Measurements from ENCODE around the gene KIAA1549.
"Not testable (repeated sequence)": the region's sequence is repeated elsewhere in the genome, so short reads cannot be mapped to it uniquely, and the experiment has no call there.

KIAA1549 gene

GRCh38 chr7:138798836-138799235 lies 182.4 kb downstream of the KIAA1549 start:
- no peak for TF ChIP-seq POLR2AphosphoS5 (IDR thresholded peaks at IDR 0.05; ENCODE audit: borderline replicate concordance, low read depth, low read length)
- no peak for TF ChIP-seq EZH2 (IDR thresholded peaks at IDR 0.05)
- TF ChIP-seq FOXP2 (optimal IDR thresholded peaks at IDR 0.05; ENCODE audit: control extremely low read depth, extremely low read length, insufficient read depth): no peak
- H3K9me3 ChIP-seq (ENCODE audit: low read depth, low read length): no peaks in the 10 kb centered on the region
- H3K27ac ChIP-seq: no peak overlapping the region
- DNase-seq (ENCODE audit: low read depth, low spot score): no peak
- H3K4me3 ChIP-seq: no peak overlapping the region
- H3K36me3 ChIP-seq (ENCODE audit: insufficient read depth, low read length): no peaks in the 10 kb centered on the region
- no peak overlapping the region for H3K9ac ChIP-seq (ENCODE audit: insufficient read length)

GRCh38 chr7:138797715-138798320 lies 183.4 kb downstream of the KIAA1549 start, which contains the start of the genes ATP6V0A4 and TMEM213:
ATP6V0A4 (minus strand) TSS chr7:138798196; CDS start chr7:138771247, 26,949 bp downstream.
TMEM213 (plus strand) TSS chr7:138797994; CDS start chr7:138798105, 111 bp downstream.
- no peak for DNase-seq (ENCODE audit: low read depth, low spot score)
- no peaks in the 10 kb centered on the region for H3K36me3 ChIP-seq (ENCODE audit: insufficient read depth, low read length)
- no peak within 1 kb of the TSS for H3K4me3 ChIP-seq
- TF ChIP-seq POLR2AphosphoS5 (IDR thresholded peaks at IDR 0.05; ENCODE audit: borderline replicate concordance, low read depth, low read length): no peak
- no peak for TF ChIP-seq FOXP2 (optimal IDR thresholded peaks at IDR 0.05; ENCODE audit: control extremely low read depth, extremely low read length, insufficient read depth)
- TF ChIP-seq EZH2 (IDR thresholded peaks at IDR 0.05): no peak
- H3K27ac ChIP-seq: no peak within 1 kb of the TSS
- no peak within 1 kb of the TSS for H3K9ac ChIP-seq (ENCODE audit: insufficient read length)
- H3K9me3 ChIP-seq (ENCODE audit: low read depth, low read length): no peaks in the 10 kb centered on the region

GRCh38 chr7:138797046-138797445 lies 184.1 kb downstream of the KIAA1549 start:
- not testable (repeated sequence) for H3K36me3 ChIP-seq (ENCODE audit: insufficient read depth, low read length); H3K9ac ChIP-seq (ENCODE audit: insufficient read length); H3K27ac ChIP-seq; DNase-seq (ENCODE audit: low read depth, low spot score); H3K9me3 ChIP-seq (ENCODE audit: low read depth, low read length); H3K4me3 ChIP-seq

GRCh38 chr7:138796038-138796615 lies 185.1 kb downstream of the KIAA1549 start:
- no peak for DNase-seq (ENCODE audit: low read depth, low spot score)
- Histone ChIP-seq H3K9me3 (ENCODE audit: low read depth, low read length) (no peaks in the 10 kb centered on the region), H3K9ac (ENCODE audit: insufficient read length) (no peak overlapping the region), H3K4me3 (no peak overlapping the region), H3K36me3 (ENCODE audit: insufficient read depth, low read length) (no peaks in the 10 kb centered on the region), H3K27ac (no peak overlapping the region)
- TF ChIP-seq EZH2 (IDR thresholded peaks at IDR 0.05) (no peak), POLR2AphosphoS5 (IDR thresholded peaks at IDR 0.05; ENCODE audit: borderline replicate concordance, low read depth, low read length) (no peak), FOXP2 (optimal IDR thresholded peaks at IDR 0.05; ENCODE audit: control extremely low read depth, extremely low read length, insufficient read depth) (no peak)

DNA sequence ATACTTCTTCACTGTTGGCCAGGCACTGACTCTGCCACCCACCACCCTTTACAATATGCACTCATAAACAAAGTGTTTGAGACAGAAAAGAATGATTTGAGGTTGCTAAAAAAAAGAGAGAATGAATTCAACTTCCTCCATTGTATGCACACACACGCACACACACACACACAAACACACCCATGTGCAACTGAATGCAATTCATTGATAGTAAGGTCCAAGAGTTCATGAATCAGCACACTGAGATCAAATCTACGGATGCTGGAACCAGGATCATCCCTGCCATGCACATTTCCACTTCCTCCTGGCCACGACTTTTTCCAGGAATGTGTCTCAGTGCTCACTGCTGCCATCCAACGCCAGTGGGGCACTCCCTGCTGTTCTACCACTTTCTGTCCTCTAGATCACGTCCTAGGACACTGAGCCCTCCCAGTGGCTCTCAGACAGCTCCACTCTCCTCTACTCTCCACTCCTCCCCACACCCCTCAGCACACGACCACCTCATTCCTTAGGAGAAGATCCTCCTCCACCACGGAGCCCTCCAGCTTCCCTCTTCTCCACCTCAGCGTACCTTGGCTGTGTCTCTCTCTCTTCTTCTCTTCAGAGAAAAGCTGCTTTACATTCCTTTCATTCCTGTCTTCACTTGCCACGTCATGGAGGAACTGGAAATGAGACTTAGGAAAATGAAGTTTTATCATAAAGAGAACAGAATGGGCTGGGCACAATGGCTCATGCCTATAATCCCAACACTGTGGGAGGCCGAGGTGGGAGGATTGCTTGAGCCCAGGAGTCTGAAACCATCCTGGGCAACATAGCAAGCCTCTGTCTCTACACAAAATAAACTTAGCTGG lies 195.4 kb downstream of the KIAA1549 start:
- Histone ChIP-seq H3K4me3 (no peak overlapping the region), H3K9me3 (ENCODE audit: low read depth, low read length) (no peaks in the 10 kb centered on the region), H3K9ac (ENCODE audit: insufficient read length) (no peak overlapping the region), H3K27ac (no peak overlapping the region), H3K36me3 (ENCODE audit: insufficient read depth, low read length) (no peaks in the 10 kb centered on the region)
- DNase-seq (ENCODE audit: low read depth, low spot score): no peak
- no peak for TF ChIP-seq POLR2AphosphoS5 (IDR thresholded peaks at IDR 0.05; ENCODE audit: borderline replicate concordance, low read depth, low read length)
- TF ChIP-seq EZH2 (IDR thresholded peaks at IDR 0.05): no peak
- TF ChIP-seq FOXP2 (optimal IDR thresholded peaks at IDR 0.05; ENCODE audit: control extremely low read depth, extremely low read length, insufficient read depth): no peak

GRCh38 chr7:138784692-138785091 lies 196.5 kb downstream of the KIAA1549 start:
- DNase-seq (ENCODE audit: low read depth, low spot score): no peak
- H3K27ac ChIP-seq: no peak overlapping the region
- H3K9ac ChIP-seq (ENCODE audit: insufficient read length): no peak overlapping the region
- no peaks in the 10 kb centered on the region for H3K36me3 ChIP-seq (ENCODE audit: insufficient read depth, low read length)
- no peaks in the 10 kb centered on the region for H3K9me3 ChIP-seq (ENCODE audit: low read depth, low read length)
- H3K4me3 ChIP-seq: no peak overlapping the region
- no peak for TF ChIP-seq POLR2AphosphoS5 (IDR thresholded peaks at IDR 0.05; ENCODE audit: borderline replicate concordance, low read depth, low read length)
- TF ChIP-seq EZH2 (IDR thresholded peaks at IDR 0.05): no peak
- TF ChIP-seq FOXP2 (optimal IDR thresholded peaks at IDR 0.05; ENCODE audit: control extremely low read depth, extremely low read length, insufficient read depth): no peak
